ENCODE measurements around the gene NEU4.

DNA sequence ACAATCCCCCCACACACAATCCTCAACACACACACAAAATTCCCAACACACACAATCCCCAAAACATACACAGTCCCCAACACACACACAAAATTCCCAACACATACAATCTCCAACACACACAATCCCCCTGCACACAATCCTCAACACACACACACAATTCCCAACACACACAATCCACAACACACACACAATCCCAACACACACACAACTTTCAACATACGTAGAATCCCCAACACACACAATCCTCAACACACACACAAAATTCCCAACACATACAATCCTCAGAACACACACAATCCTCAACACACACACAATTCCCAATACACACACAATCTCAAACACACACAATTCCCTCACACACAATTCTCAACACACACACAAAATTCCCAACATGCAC, 52.3 kb downstream of the NEU4 start:
- TF ChIP-seq, protein P1, sequence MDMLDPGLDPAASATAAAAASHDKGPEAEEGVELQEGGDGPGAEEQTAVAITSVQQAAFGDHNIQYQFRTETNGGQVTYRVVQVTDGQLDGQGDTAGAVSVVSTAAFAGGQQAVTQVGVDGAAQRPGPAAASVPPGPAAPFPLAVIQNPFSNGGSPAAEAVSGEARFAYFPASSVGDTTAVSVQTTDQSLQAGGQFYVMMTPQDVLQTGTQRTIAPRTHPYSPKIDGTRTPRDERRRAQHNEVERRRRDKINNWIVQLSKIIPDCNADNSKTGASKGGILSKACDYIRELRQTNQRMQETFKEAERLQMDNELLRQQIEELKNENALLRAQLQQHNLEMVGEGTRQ (IDR thresholded peaks at IDR 0.05; ENCODE audit: low read depth, low read length) = no peak
- TF ChIP-seq MAFK (IDR thresholded peaks at IDR 0.05; ENCODE audit: low read depth, low read length) (no peak), CEBPB (IDR thresholded peaks at IDR 0.05; ENCODE audit: low read depth, low read length) (no peak), SMC3 (IDR thresholded peaks at IDR 0.05; ENCODE audit: low read depth, low read length) (no peak), POLR2A (IDR thresholded peaks at IDR 0.05; ENCODE audit: low read depth, low read length) (no peak), MXI1 (IDR thresholded peaks at IDR 0.05; ENCODE audit: borderline replicate concordance, low read depth, low read length) (no peak), FOS (IDR thresholded peaks at IDR 0.05; ENCODE audit: low read depth, low read length) (no peak), MAZ (IDR thresholded peaks at IDR 0.05; ENCODE audit: borderline replicate concordance, low read depth, low read length) (no peak)
- TF ChIP-seq, protein P2, sequence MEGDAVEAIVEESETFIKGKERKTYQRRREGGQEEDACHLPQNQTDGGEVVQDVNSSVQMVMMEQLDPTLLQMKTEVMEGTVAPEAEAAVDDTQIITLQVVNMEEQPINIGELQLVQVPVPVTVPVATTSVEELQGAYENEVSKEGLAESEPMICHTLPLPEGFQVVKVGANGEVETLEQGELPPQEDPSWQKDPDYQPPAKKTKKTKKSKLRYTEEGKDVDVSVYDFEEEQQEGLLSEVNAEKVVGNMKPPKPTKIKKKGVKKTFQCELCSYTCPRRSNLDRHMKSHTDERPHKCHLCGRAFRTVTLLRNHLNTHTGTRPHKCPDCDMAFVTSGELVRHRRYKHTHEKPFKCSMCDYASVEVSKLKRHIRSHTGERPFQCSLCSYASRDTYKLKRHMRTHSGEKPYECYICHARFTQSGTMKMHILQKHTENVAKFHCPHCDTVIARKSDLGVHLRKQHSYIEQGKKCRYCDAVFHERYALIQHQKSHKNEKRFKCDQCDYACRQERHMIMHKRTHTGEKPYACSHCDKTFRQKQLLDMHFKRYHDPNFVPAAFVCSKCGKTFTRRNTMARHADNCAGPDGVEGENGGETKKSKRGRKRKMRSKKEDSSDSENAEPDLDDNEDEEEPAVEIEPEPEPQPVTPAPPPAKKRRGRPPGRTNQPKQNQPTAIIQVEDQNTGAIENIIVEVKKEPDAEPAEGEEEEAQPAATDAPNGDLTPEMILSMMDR (conservative IDR thresholded peaks at IDR 0.05; ENCODE audit: low read depth, low read length) = no peak
